BJ (cell line): Measurements from ENCODE around the gene AAGAB. TPM values are rescaled to one million over a fixed set of nuclear protein-coding genes. Genes with fewer than 3 reads are reported as not detected.
"Not testable (repeated sequence)": the region's sequence is repeated elsewhere in the genome, so short reads cannot be mapped to it uniquely, and the experiment has no call there.

ENCODE experiments used
- CTCF ChIA-PET: fragments of 350-600 bp; formaldehyde crosslinking; extraction: SDS; loops from one replicate; lab custom pipeline; 2021; ENCODE audit warnings: antibody characterized with exemption, inconsistent platforms; lab: Yijun Ruan, JAX
- POLR2A ChIA-PET: fragments of 300-600 bp; sonication (Branson Sonifier 250); formaldehyde crosslinking; extraction: SDS; loops from one replicate; lab custom pipeline; 2021; ENCODE audit warnings: antibody characterized with exemption; lab: Charles Lee
- DNase-seq: peaks from one replicate; pipeline ENCODE4 v3.0.0-alpha.2; 2011; ENCODE audit warnings: low read depth
- H3K27me3 ChIP-seq: 2 replicates; pipeline ENCODE4 v1.6.0; 2011; ENCODE audit warnings: low read length; ENCODE audit not compliant: control insufficient read depth, insufficient read depth
- H3K36me3 ChIP-seq: 2 replicates; pipeline ENCODE4 v1.5.1; 2011; ENCODE audit warnings: low read length; ENCODE audit not compliant: control insufficient read depth, insufficient read depth
- H3K4me3 ChIP-seq: 2 replicates; pipeline ENCODE4 v1.5.1; 2011; ENCODE audit warnings: low read depth, mild to moderate bottlenecking, control low read depth, low read length
- CTCF ChIP-seq: IDR thresholded peaks from 2 replicates; pipeline ENCODE4 v1.5.1; 2011; ENCODE audit warnings: low read depth, mild to moderate bottlenecking, control low read depth, inconsistent platforms, low read length, moderate library complexity; ENCODE audit not compliant: insufficient read depth
- polyA plus RNA-seq: library from polyadenylated mRNA; depleted of rRNA; stranded (reverse); fragments of >200 nt; gene quantifications from 2 replicates; pipeline ENCODE4 v1.2.3, GENCODE V29; 2011; rRNA removed

Gene AAGAB
- polyA plus RNA-seq, 1 experiment, result 28.4 TPM

- Histone ChIP-seq H3K27me3 (no peaks in the 10 kb centered on the region), H3K36me3 (peaks cover 2% of the 10 kb centered on the region), H3K4me3 (no peak overlapping the region)
- POLR2A ChIA-PET, result no interaction called here
- no peak for TF ChIP-seq CTCF
- CTCF ChIA-PET, result no interaction called here
- DNase-seq, result no peak
Measured at GRCh38 chr15:67156834-67157233, 97.6 kb downstream of the AAGAB start.

GRCh38 chr15:67156426-67156825, 98.0 kb downstream of the AAGAB start:
- Histone ChIP-seq H3K36me3 (peaks cover 2% of the 10 kb centered on the region; the same call in 1 of the 2 replicates), H3K4me3 (no peak overlapping the region), H3K27me3 (no peaks in the 10 kb centered on the region)
- DNase-seq, result no peak
- CTCF ChIA-PET, result interaction anchor here (0.6 kb wide), 1 partner anchor 615 kb away, joined by 6 read pairs; no protein-coding TSS in a partner anchor
- POLR2A ChIA-PET, result no interaction called here
- no peak for TF ChIP-seq CTCF

- POLR2A ChIA-PET, result no interaction called here
- CTCF ChIA-PET, result no interaction called here
Measured at GRCh38 chr15:67154249-67154648, 100.2 kb downstream of the AAGAB start.

GRCh38 chr15:67153044-67153443, 101.4 kb downstream of the AAGAB start:
- DNase-seq, POLR2A ChIA-PET, H3K4me3 ChIP-seq, CTCF ChIA-PET, H3K27me3 ChIP-seq, H3K36me3 ChIP-seq: not testable (repeated sequence)

More at GRCh38 chr15:67154249-67154648, 100.2 kb downstream of the AAGAB start:
- H3K27me3 ChIP-seq, result no peaks in the 10 kb centered on the region
- TF ChIP-seq CTCF, result no peak
- H3K36me3 ChIP-seq, result peaks cover 2% of the 10 kb centered on the region; the same call in 1 of the 2 replicates
- DNase-seq, result no peak
- no peak overlapping the region for H3K4me3 ChIP-seq

- DNase-seq, result no peak
- TF ChIP-seq CTCF, result no peak
- ChIA-PET CTCF (no interaction called here), POLR2A (no interaction called here)
- Histone ChIP-seq H3K4me3 (no peak overlapping the region), H3K36me3 (no peaks in the 10 kb centered on the region), H3K27me3 (no peaks in the 10 kb centered on the region)
Measured at GRCh38 chr15:67152429-67152828, 102.0 kb downstream of the AAGAB start.

Other genes with a start within 250 kb of the AAGAB start
- 35.1 and 59.4 TPM in 2 replicates for gene SMAD3, start 189.1 kb downstream of the AAGAB start, polyA plus RNA-seq
- gene IQCH, start 125 bp upstream of the AAGAB start, polyA plus RNA-seq, result 0.82 and 1.5 TPM in 2 replicates